NB4 (cell line): ENCODE data around the gene VAV2.

Source experiments
- MAX ChIP-seq: IDR thresholded peaks from 2 replicates; pipeline ENCODE4 v1.6.1; 2011; ENCODE audit warnings: low read depth, low read length
- MYC ChIP-seq: IDR thresholded peaks from 2 replicates; pipeline ENCODE4 v1.6.1; 2011; ENCODE audit warnings: low read depth, low read length
- POLR2A ChIP-seq: IDR thresholded peaks from 2 replicates; pipeline ENCODE4 v1.6.1; 2011; ENCODE audit warnings: mild to moderate bottlenecking; ENCODE audit not compliant: insufficient read length; ENCODE audit errors: extremely low read depth
- TF ChIP-seq, protein P1 (sequence below): IDR thresholded peaks from one replicate; pipeline ENCODE4 v1.5.1; 2012; ENCODE audit warnings: low read depth, low read length

- TF ChIP-seq POLR2A: no peak
- TF ChIP-seq, protein P1, sequence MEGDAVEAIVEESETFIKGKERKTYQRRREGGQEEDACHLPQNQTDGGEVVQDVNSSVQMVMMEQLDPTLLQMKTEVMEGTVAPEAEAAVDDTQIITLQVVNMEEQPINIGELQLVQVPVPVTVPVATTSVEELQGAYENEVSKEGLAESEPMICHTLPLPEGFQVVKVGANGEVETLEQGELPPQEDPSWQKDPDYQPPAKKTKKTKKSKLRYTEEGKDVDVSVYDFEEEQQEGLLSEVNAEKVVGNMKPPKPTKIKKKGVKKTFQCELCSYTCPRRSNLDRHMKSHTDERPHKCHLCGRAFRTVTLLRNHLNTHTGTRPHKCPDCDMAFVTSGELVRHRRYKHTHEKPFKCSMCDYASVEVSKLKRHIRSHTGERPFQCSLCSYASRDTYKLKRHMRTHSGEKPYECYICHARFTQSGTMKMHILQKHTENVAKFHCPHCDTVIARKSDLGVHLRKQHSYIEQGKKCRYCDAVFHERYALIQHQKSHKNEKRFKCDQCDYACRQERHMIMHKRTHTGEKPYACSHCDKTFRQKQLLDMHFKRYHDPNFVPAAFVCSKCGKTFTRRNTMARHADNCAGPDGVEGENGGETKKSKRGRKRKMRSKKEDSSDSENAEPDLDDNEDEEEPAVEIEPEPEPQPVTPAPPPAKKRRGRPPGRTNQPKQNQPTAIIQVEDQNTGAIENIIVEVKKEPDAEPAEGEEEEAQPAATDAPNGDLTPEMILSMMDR: no peak
- TF ChIP-seq MAX: no peak
- TF ChIP-seq MYC: no peak
Observed at GRCh38 chr9:133807037-133807436, 185.1 kb downstream of the VAV2 start.
